Iris pigment epithelial cell (primary cell): ENCODE results near the gene DMRT1.

ENCODE experiments used
- DNase-seq: peaks from one replicate; pipeline ENCODE4 v3.0.0-alpha.2; 2011; ENCODE audit warnings: low read depth

DMRT1 gene

DNA sequence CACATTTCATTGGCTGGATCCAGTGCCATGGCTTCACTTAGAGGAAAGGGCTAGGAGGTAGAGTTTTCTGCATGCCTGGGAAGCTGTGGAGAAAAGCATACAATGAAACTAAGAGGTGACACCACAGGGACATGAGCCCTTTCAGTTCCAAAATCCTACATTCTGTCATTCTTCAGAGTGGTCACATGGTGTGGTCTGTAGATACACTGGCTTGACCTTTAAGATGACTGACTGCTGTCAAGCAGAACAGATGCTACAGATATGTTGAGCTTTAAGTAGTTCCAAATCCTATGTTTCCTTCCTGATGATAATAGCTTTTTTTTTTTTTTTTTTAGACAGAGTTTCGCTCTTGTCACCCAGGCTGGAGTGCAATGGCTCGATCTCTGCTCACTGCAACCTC lies 161.2 kb downstream of the DMRT1 start:
- DNase-seq: no peak

- DNase-seq: peak; percentile 62
Measured at GRCh38 chr9:1005043-1005667, 163.7 kb downstream of the DMRT1 start.

DNA sequence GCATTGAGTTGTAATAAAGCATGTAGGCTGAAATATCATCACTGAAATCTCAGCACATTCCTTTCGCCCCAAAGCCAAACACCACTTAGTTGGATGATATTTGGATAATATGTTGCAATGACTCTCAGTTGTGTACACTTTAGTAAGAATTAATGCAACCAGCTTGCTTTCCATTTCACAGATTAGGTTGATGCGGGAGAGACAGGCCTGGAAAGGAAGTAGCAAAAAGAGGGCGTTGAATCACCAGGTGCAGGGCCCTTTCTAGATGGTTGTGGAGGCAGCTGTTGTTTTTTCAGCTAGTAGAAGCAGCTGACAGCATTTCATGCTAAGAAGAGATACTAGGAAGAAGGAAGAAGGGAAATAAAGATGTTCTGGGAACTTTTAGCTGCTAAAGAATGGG lies 165.8 kb downstream of the DMRT1 start:
- no peak for DNase-seq

GRCh38 chr9:1008216-1008615 lies 166.7 kb downstream of the DMRT1 start:
- peak; percentile 16 for DNase-seq

DNA sequence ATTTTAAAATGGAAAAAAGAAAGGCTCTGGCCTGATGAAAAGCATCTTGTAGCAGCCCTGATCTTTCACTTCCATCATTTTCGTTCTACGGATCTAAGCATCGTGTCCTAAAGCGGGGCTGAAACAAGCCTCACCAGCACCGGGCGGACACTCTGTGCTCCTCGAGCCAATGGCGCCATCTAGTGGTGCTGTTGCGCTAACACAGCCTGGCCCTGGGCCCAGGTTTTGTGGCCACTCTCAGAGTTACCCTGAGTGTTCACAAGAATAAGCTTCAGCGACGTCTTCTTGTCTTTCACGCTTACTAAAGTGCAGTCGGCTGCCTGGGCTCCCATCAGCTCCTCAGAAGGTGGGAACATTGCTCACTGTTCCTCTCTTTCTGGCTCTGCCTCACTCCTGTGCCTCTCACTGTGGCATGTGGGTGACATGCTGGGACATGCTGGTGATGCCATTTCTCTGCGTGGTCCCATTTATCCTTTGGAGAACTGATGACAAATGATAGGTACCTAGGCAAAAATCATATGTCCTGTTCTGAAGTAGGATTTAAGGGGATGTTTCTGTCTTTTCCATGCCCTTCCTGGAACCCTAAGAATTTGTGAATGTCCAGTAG lies 167.7 kb downstream of the DMRT1 start:
- DNase-seq: peak; percentile 65

DNA sequence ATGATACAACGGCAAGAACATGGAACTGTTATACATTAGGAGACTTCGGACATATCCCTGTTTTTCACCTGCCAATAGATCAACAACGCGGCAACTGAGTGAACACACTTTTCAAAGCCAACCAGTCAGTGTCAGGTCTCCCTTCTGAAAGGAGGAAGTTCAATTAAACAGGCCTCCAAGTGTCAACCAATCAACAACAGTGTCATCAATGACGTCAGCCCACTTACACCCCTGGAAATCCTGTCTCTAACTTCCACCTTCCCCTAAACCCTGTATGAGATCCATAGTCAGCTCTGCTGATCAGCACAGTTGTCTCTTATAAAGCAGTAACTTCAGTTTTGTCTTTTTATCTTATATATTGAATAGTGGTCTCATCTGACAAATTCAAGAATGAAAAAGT lies 171.5 kb downstream of the DMRT1 start:
- no peak for DNase-seq

DNA sequence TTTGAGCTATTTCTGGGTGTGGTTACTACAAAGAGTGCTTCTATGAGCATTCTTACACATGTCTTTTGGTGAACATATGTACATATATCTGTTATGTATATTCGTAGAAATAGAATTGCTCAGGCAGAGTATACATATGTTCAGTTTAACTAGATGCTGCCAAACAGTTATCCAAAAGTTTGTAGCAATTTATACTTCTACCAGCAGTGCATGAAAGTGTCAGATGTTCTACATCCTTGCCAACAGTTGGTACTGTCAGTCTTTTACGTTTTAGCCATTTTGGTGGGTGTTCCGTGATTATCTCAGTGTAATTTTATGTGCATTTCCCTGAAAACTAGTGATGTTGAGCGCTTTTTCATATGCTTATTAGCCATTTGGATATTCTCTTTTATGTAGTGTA lies 172.7 kb downstream of the DMRT1 start:
- DNase-seq: no peak

- DNase-seq: no peak
Measured at GRCh38 chr9:1014640-1015039, 173.1 kb downstream of the DMRT1 start.

DNA sequence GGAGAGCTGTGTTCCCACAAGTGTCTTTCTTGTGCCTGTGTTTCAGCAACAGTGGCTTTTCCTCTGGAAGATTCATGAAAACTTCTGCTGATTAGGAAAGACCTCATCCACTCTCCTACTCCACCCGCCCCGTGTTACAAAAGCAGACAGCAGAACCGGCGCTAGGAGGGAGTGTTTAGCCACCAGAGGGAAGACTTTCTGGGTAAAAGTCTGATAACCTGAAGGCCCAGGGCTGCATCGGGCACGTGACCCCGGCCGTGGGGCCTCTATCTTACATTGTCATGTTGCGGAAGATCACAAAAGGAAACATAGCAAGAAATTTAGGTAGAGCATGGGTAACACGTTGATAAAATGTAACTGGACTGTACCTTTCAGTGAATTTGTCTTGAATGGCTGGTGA lies 176.6 kb downstream of the DMRT1 start:
- peak; percentile 13 for DNase-seq
